ENCODE measurements around the gene ATP6V1C2.
A peak's percentile ranks its signal among the peaks of the same experiment; 100 is the strongest.
"Not testable (repeated sequence)": the region's sequence is repeated elsewhere in the genome, so short reads cannot be mapped to it uniquely, and the experiment has no call there.

The ATP6V1C2 gene

GRCh38 chr2:10771786-10772185 is 50.4 kb downstream of the ATP6V1C2 start:
- DNase-seq: no peak

- no peak for DNase-seq
Observed at GRCh38 chr2:10772201-10772867, 50.9 kb downstream of the ATP6V1C2 start.

GRCh38 chr2:10772868-10773215 is 51.4 kb downstream of the ATP6V1C2 start:
- DNase-seq: no peak

GRCh38 chr2:10773821-10774341 is 52.5 kb downstream of the ATP6V1C2 start:
- DNase-seq: no peak

- DNase-seq: no peak
Observed at GRCh38 chr2:10774394-10774793, 53.0 kb downstream of the ATP6V1C2 start.

GRCh38 chr2:10775021-10775780 is 53.8 kb downstream of the ATP6V1C2 start:
- no peak for DNase-seq

GRCh38 chr2:10775831-10776230 is 54.4 kb downstream of the ATP6V1C2 start:
- no peak for DNase-seq

- no peak for DNase-seq
Observed at GRCh38 chr2:10776231-10776977, 55.0 kb downstream of the ATP6V1C2 start.

- DNase-seq: no peak
Observed at GRCh38 chr2:10777111-10777841, 55.8 kb downstream of the ATP6V1C2 start.

- DNase-seq: no peak
Observed at GRCh38 chr2:10777842-10778723, 56.7 kb downstream of the ATP6V1C2 start.

GRCh38 chr2:10778724-10779115 is 57.3 kb downstream of the ATP6V1C2 start:
- DNase-seq: no peak

- no peak for DNase-seq
Observed at GRCh38 chr2:10779776-10780490, 58.5 kb downstream of the ATP6V1C2 start.

GRCh38 chr2:10780491-10780820 is 59.0 kb downstream of the ATP6V1C2 start:
- no peak for DNase-seq

- DNase-seq: not testable (repeated sequence)
Observed at GRCh38 chr2:10780821-10781220, 59.4 kb downstream of the ATP6V1C2 start.

- no peak for DNase-seq
Observed at GRCh38 chr2:10781746-10782145, 60.3 kb downstream of the ATP6V1C2 start.

- DNase-seq: no peak
Observed at GRCh38 chr2:10783421-10783820, 62.0 kb downstream of the ATP6V1C2 start.

- no peak for DNase-seq
Observed at GRCh38 chr2:10784719-10785118, 63.3 kb downstream of the ATP6V1C2 start.

GRCh38 chr2:10785260-10785659 is 63.8 kb downstream of the ATP6V1C2 start:
- no peak for DNase-seq

GRCh38 chr2:10786240-10786982 is 65.0 kb downstream of the ATP6V1C2 start:
- peak; percentile 32 for DNase-seq

- no peak for DNase-seq
Observed at GRCh38 chr2:10787176-10787968, 65.9 kb downstream of the ATP6V1C2 start.

Data from activated CD8-positive, alpha-beta memory T cell treated with anti-CD3 and anti-CD28 coated beads, Interleukin-2, amount 50 U/mL, for 48 hours (primary cell).